Inflammatory macrophage treated with lipopolysaccharide for 1 hour (primary cell): ENCODE results near the gene CAMKV.
"Not testable (repeated sequence)": the region's sequence is repeated elsewhere in the genome, so short reads cannot be mapped to it uniquely, and the experiment has no call there.

Source experiments
- DNase-seq, 2 donors: peaks; one replicate each; pipeline ENCODE4 v3.0.0-alpha.2; 2020 to 2022

Gene CAMKV

GRCh38 chr3:49845694-49846093 lies 24.0 kb downstream of the CAMKV start:
- no peak for DNase-seq

GRCh38 chr3:49844464-49845183 lies 25.1 kb downstream of the CAMKV start:
- no peak for DNase-seq

- DNase-seq, result no peak
Measured at GRCh38 chr3:49842843-49843517, 26.7 kb downstream of the CAMKV start.

GRCh38 chr3:49841806-49842205 lies 27.9 kb downstream of the CAMKV start:
- DNase-seq, result no peak

GRCh38 chr3:49841126-49841696 lies 28.5 kb downstream of the CAMKV start:
- DNase-seq, result no peak

GRCh38 chr3:49840388-49840787 lies 29.3 kb downstream of the CAMKV start:
- no peak for DNase-seq

GRCh38 chr3:49839193-49839809 lies 30.4 kb downstream of the CAMKV start:
- DNase-seq, result peak; percentile 59 to 91

- no peak for DNase-seq
Measured at GRCh38 chr3:49831341-49831740, 38.4 kb downstream of the CAMKV start.

GRCh38 chr3:49826016-49826415 lies 43.7 kb downstream of the CAMKV start:
- no peak for DNase-seq

GRCh38 chr3:49823131-49823530 lies 46.6 kb downstream of the CAMKV start:
- not testable (repeated sequence) for DNase-seq

- peak; percentile 78 to 80 for DNase-seq
Measured at GRCh38 chr3:49813497-49814174, 56.1 kb downstream of the CAMKV start, which contains the start of gene UBA7. TSS of gene UBA7 (minus strand) at chr3:49813953. CDS start at chr3:49813787, 166 bp downstream.

GRCh38 chr3:49812916-49813496 lies 56.7 kb downstream of the CAMKV start:
- DNase-seq, result no peak
